GM18861 (cell line): Measurements from ENCODE around the gene HOXD13.

Experiments used
- ATAC-seq: cut with Tn5 transposase; IDR thresholded peaks from one replicate; pipeline ENCODE4 v1.9.1; 2021; ENCODE audit not compliant: unreplicated experiment

Gene HOXD13

DNA sequence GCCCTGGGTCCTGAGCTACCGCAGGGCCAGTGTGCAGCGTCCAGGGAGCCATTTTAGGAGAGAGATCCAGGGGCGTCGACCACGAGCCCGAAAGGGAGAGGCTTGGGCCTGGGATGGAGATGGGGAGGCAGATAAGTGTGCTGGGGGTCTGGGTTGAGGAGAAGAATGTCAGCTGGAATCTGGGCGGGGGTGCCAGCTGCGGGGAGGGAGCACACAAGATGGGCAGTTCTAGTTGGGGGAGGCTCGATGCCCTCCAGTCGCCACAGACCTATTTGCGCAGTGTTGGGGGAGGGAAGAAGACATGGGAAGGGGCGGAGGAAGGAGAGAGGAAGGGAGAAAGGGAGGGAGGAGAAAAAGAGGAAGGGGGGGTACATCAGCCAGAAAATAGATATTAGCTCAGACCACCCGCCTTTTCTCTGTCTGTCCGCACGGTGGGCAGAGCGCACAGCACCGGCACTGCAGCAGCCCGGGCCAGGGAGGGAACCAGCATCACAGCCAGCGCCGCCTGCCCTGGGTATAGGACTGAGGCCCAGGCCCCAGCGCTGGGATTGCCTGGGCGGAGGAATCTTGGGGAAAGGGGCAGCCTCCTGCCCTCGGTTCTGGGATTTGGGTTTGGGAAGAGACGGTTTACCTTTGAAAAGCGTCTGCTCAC, 12.7 kb downstream of the HOXD13 start:
- ATAC-seq = no peak

DNA sequence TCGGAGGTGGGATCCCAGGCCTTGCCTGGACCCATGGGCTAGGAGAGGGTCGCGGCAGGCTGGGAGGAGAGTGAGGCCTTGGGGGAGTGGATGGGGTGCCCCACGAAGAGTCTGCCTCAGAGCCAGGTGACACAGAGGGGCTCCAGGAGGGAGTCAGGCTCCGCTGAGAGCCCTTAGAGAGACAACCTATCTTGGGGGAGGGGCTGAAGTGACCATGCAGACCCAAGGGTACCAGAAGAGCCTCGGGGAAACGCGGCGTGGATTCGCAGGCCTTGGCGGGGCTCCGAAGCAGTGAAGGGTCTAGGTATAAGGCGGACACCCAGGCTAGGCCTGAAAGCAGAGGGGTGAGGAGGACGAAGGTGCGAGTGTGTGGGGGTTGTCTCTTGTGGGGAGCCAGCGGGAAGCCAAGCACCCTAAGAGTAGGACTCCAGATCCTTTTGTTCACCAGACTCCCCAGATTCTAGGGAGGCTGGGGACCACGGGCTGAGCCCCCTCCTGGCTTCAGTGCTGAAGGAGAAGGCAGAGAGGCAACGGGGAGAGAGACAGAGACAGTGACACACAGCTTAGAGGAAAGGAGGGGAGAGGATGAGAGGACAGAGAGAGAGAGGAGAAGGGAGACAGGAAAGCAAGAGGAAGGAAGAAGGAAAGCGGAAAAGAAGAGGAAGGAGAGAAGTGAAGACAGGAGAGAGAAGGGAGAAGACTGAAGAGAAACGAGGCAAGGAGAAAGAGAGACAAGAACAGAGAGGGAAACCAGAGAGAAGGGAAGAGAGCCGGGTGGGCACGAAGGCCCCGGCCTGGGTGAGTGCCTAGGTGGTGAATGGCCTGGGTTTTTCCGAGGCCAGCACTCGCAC, 13.4 kb downstream of the HOXD13 start:
- ATAC-seq = no peak

DNA sequence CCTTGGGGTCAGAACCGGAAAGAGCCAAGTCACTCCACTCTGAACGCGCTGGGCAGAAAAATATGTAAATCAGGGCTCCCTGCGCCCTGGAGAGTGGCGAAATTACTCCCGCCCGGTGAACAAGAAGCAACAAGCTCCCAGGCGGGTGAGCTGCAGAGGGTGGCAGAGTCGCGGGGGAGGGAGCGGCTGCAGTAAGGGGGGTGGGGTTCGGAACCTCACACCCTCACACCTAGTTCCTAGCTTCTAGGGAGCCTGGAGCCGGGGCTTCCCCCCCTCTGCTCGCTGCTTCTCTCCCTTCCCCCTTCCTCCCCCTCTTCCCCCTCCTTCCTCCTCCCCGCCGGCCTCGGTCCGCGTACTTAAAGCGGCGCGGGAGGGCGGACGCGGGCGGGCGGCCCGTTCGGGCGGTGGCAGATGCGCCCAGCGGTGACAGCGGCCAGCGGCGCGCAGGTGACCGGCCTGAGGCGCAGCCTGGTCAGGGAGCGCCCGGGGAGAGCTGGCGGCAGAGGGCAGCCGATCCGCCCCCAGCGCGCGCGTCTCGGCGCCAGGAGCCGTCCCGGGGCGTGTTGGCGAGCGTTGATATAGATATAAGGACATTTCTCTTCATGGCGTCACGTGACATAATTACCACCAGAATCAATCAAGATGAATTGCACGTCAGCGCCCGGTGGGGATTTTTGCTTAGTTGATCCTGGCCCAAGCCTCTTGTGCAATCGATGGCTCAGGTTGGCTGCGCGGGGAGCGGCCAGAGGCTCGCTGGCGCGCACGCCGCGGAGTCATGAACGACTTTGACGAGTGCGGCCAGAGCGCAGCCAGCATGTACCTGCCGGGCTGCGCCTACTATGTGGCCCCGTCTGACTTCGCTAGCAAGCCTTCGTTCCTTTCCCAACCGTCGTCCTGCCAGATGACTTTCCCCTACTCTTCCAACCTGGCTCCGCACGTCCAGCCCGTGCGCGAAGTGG, 14.3 kb downstream of the HOXD13 start, which contains the start of gene HOXD11:
HOXD11 (plus strand) TSS at position 700 of the 959 bp plus-strand sequence; CDS start at position 776, 76 bp downstream.
- no peak for ATAC-seq

DNA sequence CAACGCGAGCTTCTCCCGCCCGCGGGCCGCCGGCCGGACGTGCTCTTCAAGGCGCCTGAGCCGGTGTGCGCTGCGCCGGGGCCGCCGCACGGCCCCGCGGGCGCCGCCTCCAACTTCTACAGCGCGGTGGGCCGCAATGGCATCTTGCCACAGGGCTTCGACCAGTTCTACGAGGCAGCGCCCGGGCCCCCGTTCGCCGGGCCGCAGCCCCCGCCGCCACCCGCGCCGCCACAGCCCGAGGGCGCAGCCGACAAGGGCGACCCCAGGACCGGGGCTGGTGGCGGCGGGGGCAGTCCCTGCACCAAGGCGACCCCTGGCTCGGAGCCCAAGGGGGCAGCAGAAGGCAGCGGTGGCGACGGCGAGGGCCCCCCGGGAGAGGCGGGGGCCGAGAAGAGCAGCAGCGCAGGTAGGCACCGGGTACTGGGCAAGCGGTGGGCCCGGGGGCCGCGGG, 15.2 kb downstream of the HOXD13 start:
- no peak for ATAC-seq

DNA sequence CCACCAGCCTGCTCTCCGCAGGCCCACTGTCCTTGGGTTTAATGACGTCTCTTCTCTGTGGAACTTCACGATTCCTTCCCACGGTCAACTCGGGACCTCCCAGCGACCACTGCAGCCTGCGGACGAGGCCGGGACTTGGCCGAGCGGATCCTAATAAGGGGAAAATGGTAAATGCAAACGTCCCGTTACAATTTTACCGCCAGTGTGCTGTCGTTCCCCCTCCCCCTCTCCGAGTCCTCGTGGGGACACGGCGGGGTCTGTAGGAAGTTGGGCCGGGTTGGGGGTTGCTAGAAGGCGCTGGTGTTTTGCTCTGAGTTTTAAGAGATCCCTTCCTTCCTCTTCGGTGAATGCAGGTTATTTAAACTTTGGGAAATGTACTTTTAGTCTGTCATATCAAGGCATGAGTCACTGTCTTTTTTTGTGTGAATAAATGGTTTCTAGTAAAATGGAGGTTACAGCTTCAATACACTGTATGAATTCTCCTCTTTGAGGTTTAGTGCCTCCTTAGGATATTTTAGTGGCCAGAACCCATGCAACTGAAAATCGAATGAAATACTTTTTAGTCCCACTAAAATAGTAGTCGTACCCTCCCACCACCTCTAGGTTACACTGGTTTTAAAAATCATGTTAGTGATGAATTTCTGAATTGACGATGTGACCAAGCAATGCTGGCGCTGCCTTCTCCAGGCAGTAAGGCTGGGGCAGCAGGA, 16.8 kb downstream of the HOXD13 start:
- ATAC-seq = no peak

DNA sequence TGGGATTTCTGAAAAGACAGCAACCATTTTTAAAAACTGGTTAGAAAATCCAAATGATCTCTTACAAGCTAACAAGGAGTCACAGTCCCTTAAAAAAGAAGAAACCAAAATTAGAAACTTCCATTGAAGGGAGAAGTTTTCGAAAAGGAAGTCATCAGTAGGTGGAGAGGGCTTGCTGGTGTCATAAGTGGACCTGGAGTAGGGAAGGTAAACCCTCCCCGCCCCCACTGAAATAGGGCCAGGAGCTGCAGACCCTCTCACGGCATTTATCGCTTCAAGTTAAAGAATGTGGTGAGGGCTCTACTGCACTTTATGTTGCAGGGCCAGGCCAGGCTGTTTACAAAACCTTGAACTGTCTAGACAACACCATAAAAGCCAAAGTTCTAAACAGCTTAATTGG, 17.4 kb downstream of the HOXD13 start:
- no peak for ATAC-seq

DNA sequence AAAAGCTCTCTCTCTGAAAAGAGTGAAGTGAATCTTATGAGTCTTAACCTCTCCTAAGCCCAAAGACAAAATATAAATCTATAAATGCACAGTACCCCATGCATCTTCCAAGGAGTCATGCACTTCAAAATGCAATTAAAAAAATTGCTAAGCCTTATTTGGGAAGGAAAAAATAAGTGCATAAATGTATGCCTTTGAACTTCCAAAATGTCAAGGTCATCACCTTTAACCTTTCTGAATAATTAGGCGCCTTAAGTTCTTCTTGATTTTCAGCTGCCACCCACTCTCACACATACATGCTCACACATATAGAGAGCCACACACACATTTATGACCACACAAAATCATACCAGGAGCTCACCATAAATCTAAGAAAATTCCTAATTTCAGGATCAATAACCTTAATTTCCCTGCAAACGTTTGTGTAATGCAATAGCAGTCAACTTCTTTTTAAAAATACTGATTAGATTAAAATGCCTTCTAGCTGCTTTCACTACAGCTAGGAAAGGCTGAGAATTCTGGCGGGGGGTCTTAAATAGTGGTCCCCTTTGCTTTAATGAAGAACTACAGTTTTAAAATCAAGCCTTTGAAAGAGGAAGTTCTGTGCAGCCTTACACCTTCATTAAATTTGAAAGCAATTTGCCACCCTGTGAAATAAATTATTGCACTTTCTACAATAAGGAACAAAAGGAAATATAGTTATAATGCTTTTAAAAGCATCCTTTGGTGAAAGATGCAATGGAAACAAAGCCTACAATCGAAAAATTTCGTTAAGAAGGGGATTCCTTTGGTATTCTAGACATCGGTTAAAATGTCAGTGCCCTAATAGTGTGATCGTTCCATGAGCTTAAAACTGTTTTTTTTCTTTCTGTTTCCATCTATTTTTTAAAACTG, 18.1 kb downstream of the HOXD13 start:
- no peak for ATAC-seq

DNA sequence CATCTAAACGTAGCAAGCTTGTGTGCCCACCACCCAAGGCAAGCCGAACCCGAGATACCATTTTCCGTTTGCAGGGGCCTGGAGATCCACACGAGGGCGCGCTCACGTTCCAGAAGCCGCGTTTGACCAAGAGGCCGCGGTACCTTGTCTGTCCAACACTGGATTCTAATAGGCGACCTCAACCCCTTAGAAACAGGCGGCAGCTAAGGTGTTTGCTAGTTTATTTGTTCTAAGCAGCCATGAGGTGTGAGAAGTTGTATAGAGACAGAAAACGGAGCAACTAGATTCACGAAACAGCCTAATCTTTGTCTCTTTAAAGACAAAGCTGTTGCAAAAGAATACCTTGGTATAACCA, 18.8 kb downstream of the HOXD13 start:
- no peak for ATAC-seq

DNA sequence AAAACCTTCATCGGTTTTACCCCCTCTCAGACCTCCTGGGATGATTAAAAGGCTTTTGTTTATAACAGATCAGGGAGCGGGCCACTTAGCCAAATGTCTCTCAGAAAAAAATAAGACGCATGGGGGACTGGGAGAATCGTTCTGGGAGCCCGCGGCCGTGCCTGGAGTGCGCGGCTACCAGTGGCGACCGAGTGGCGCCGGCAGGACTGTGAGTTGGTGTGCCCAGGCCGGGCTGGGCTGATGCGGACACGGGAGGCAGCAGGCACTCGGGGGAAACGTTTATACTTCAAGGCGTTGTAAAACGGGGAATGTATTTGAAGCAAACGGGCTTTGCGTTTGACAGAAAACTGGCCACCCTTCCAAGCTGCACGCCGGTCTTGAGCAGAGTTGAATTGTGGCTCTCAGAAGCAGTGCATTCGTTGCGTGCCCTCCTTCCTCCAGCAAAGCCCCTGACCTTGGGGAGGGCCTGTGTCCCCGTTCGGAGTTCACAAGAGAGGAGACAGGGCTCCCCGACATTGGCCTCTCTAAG, 19.4 kb downstream of the HOXD13 start:
- no peak for ATAC-seq

DNA sequence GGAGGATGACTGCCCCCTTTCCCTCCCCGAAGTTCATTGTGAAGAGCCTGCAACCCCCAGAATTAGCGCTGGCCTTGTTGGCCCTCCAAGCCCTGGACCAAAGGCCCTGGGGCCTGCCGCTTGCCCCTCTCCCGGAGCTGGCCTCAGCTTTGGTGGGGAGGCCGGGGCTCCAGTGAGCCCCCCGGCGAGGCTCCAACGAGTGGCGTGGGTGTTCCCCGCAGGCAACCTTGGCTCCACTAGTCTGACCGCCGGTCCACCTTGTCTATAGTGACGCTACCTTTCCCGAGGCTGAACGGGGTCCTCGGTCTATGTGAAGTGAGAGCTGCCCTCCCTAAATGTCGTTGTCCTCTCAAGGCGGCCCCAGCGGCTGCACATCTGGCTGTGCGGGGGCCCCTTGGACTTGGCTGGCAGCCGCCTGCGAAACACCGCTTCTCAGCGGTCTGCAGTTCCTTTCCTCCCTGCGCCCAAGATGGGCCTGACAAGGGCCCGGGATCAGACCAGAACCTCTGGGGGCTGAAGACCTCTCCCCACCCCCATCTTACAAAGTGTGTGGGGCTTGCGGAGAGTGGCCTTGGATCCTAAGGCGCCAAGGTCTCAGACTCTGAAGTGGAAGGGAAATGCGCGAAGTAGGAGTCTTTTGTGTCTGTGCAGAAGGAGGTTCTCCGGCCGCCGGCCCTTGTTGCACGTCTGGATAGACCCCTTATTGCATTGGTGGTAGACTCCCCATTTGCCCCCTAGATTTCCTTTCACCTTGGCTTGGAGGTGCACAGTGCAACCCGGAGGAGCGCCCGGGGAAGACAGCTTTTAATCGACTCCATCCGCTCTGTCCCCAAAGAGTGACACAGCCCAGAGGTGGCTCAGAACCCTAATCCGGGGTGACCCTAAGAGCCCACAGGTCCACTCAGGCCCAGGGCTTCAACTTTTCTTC, 20.1 kb downstream of the HOXD13 start:
- no peak for ATAC-seq

DNA sequence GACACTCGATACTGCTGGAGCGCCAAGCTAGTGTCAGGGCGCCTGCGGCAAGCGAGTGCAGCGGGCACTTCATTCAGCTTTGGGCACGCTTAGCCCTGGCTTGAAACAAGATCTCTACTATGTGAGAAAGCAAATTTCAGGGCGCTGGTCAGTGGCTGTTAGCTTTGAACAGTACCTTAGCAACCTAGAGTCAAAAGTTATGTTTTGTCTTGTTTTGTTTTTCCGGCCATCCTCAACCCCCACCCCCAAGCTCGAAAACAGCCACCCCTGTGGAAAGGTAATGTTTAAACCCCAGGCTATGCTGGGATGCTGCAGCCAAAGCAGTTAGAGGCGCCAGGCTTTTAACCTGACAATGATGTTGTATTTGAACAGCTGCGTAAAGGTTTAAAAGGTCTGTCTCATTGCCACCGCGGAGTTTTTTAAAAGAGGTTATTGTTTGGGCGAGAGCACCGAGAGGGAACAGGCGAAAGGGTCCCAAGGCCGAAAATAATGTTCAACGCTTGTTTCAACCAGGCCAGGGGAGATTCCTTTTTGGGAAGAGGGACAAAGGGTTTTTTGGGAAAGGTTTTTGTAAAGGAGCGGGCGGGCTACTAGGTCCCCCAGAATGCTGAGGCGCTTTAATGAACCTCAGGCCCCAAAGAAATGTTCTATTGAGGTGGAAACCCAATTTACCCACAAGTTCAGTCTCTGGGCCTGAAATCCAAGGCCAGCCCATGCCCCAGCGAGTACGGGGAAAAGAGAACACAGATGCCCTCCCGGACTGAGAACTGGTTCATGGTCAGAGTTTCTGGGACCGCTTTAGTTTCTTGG, 21.8 kb downstream of the HOXD13 start:
- no peak for ATAC-seq

DNA sequence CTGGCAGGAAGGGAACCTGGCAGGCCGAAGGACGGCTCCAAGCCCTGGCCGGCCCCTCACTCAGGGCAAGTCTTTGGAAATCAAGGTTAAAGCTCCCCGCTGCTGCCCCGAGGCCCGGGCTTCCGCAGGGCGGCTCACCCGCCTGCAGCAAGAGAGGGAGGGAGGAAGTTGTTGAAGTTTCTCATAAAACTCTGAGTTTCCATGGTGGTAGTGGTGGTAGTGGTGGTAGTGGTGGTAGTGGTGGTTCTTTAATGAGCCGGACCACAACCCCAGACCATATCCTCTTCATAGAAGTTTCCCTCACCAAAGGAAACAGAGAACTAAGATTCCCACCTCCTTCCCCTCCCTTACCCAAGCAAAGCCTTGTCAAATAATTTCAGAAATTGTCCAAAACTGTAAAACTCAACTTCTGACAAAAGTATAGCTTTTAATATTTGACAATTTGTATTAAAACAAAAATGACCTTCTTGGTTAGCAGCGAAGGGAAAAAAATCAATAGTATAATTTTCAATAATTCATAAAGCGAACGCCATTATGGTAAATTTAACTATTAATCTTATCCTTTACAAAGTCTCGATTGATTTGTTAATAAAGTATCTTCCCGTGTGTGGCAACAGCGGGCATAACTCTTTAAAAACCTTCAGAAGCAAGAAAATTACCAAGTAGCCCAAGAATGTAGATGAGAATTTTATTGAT, 22.6 kb downstream of the HOXD13 start:
- ATAC-seq = no peak

DNA sequence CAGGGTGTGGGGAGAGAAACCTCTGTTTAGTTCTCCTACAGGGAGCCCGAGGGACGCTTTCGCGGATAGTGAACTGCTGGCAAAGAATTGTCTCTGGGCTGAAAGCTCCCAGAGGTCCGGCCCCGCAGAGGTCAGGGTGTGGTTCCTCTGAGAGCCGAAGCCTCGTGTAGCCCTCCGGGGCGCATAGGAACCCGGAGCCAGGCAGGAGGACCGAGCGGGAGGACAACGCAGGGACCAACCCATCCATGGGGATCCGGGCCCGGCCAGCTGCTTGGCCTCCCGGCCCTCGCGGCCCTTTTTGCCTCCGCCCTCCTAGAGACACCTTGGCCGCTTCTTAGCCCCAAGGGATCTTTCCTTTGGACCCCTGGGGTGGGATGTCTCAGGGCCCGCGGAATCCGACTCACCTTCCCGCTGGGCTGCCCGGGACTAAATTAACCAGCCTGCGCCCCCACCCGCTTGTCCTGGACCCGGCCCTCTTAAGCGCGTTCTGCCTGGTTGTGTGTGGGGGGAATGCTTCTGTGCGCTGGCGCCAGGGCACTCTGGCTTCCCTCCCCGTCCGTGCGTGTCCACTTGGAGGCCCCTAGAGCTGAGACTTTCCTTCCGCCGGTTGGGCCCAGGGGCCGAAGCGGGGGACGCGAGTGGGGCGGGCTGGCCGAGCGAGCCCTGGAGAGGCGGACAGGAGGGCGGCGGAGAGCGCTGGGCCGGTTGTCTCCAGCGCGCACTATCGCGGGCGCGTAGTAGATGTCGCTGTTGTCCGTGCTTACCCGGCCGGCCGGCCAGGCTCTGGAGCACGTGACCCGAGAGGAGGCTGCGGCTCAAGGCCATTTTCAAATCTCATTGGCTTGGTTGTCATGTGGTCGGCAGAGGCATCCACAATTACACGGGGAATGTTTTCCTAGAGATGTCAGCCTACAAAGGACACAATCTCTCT, 23.6 kb downstream of the HOXD13 start, which contains the start of gene HOXD10:
HOXD10 (plus strand) TSS at position 896 of the 931 bp plus-strand sequence. CDS start 56 bp downstream, outside the sequence.
- no peak for ATAC-seq

DNA sequence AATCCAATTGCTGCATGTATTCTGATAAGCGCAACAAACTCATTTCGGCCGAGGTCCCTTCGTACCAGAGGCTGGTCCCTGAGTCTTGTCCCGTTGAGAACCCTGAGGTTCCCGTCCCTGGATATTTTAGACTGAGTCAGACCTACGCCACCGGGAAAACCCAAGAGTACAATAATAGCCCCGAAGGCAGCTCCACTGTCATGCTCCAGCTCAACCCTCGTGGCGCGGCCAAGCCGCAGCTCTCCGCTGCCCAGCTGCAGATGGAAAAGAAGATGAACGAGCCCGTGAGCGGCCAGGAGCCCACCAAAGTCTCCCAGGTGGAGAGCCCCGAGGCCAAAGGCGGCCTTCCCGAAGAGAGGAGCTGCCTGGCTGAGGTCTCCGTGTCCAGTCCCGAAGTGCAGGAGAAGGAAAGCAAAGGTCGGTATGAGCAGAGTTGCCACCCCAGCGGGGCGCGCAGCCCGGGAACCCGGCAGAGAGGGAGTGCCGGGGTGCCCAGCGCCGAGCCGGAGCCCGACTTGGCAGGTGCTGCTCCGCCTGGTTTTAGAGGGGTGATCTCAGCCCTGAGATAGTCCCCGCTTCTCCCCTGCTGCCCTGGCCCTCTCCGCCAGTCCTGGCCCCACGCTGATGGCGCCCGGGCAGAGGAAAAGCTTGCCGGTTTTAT, 24.8 kb downstream of the HOXD13 start:
- ATAC-seq = no peak

DNA sequence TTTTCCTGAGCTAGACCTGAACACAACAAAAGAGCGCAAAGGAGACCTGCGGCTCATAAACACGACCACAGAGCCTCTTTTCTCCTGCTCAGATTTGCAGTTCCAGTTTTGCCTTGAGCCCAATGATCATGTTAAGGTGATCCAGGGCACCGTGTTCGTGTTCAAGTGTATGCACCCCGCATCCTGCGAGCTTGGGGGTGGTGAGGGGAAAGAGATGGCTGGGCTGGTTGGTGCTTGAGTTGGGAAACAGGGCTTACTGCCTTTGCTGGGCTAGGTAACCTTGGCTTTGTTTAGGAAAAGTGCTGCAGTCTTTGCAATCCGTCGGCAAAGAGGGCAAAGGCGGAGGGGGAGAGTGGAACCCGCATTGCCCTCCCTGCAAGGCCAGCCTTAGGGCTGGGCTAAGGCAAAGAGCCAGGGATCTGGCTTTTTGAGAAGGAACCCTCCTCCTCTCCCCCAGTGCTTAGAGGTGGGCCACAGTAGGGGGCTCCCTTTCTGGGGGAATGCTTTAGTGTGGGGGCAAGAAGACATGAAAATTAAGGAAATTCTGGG, 25.4 kb downstream of the HOXD13 start:
- no peak for ATAC-seq
